HPDE6-E6E7 (cell line): ENCODE results near the gene CCDC28A.
"Not testable (repeated sequence)": the region's sequence is repeated elsewhere in the genome, so short reads cannot be mapped to it uniquely, and the experiment has no call there.

Experiments
- DNase-seq: peaks from one replicate; pipeline ENCODE4 v3.0.0; 2011; ENCODE audit warnings: missing footprints; ENCODE audit errors: extremely low spot score

CCDC28A gene

DNA sequence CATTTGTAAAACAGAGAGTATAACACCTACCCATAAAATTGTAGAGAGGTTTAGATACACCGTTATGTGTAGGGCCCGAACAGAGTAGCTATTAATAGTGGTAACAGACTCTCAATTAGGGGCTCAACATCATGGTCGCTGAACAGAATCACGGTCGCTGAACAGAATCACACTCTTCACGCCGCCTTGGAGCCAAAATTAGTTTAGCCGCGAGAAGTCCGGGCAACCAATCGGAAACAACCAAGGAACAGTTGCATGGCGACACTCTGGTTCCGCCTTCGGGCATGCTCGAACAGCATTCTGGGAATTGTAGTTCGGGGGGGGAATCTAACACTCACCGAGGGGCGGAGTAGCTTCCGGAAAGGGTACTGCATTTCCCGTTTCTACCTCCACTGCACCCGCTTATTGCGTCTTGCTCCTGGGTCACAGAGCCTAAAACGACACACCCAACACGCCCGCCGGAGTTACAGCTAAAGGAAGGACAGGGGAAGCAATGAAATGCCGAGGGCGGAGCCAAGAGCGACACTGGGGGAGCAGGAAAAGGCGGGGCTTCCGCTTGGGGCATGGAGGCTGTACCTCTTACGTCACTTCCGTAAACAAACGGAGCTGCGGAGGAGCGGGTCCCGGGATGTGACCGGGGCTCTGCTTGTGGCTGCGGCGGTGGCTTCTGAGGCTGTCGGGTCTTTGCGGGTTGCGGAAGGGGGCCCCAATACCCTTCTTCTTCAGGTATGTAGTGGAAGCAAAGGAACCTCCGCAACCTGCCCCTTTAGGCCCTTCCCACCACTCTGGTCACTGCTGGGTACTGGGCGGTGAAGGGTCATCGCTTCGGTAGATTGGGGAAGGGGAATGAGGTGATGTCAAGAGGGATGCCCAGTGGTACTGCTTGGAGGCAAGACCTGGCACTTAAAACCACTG is at the start of gene CCDC28A:
Gene CCDC28A, plus strand, starts transcription at position 593 of the 915 bp plus-strand sequence. CDS start 2,352 bp downstream, outside the sequence.
- DNase-seq = peak; percentile 90

DNA sequence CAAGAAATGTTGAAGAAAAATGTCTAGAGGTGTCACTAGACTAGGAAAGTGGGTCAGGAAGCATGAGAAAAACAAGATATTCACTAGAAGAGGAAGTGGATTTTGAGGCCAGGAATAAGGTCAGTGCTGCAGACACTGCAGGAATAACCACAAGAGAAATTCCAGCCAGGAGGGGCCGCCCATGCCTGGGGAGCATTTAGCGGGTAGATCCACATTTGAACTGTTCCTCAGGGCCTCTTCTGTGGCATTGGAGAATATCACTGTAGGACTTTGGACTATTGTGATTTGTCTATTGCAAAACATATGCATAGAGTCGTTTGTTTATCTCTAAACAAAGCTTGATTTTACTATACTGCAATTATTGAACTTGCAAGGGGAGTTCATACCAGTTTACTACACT is 49.6 kb upstream of the CCDC28A start:
- no peak for DNase-seq

DNA sequence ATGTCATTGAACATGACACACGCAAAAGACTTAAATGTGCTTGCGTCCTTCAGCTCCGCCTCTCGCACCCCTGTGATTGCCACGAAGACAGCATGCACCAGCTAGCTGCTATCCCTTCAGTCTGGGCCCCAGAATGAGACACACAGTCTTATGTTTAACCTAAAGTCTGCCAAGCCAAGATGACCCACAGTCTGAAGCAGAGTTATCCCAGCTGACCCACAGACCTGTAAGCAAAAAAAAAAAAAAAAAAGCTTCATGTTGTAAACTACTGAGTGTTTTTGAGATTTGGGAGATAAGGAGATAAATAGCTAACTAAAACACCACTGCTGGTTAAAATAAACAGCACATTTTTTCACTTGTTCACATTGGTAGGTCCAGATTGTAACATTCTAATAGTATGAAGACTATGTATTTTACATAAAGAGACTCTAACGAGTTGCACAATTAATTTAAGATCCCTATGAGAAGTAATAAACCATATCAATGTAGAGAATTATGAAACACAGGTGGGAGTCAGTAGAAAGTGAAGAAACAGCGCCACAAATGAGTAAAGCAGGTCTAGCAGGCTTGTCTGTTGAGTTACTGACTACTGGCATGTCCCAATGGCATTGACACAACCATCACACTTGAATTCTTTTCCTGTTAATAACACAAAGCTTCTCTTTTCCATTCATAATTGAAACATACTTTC is 47.4 kb upstream of the CCDC28A start:
- no peak for DNase-seq

DNA sequence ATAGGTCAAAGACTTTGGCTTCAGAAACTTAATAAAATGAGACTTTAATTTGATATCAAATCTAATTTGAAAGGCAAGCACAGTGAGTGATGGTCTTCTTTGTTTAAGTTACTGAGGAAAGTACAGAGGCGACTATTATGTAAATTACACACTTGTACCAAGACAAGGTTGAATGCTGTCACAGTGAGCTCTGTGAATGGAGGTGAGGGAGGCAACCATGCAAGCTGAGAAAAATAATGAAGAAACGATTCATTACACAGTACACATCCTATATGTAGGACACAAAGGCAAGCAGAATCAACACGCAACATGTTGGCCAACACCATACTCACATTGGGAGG is 46.8 kb upstream of the CCDC28A start:
- DNase-seq = no peak

DNA sequence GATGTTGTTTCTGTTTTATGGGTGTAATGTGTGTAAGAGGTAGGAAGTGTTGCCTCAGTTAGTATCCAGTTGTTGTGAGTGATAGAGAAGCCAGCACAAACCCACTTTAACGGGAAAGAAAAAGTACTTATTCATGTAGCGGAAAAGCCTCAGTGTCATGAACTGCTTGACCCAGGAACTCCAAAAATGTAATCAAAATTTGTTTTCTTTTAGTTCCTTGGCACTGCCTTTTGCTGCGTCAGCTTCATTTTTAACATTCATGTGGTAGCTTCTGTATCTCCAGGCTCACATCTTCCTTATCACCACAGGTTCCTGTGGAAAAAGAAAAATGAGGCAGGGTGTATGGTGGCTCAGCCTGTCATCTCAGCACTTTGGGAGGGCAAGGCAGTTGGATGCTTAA is 46.4 kb upstream of the CCDC28A start:
- no peak for DNase-seq

DNA sequence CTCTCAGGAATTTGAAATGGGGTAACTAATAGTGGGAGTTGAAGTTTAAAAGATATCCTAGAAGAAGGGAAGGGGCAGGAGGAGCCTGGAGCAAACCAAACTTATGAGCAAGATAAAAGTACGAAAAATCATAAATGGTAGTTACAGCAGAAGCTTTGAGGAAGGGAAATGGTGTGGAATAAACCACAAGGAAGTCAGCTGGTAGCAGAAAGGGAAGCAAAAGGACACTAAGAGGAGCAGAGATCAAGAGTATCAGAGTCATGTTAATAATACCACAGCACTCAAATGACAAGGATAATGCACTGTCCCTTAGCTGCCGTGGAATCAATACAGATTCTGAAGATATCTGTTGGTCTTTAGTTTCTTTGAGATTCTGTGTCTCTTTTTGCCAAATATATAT is 44.9 kb upstream of the CCDC28A start:
- no peak for DNase-seq

DNA sequence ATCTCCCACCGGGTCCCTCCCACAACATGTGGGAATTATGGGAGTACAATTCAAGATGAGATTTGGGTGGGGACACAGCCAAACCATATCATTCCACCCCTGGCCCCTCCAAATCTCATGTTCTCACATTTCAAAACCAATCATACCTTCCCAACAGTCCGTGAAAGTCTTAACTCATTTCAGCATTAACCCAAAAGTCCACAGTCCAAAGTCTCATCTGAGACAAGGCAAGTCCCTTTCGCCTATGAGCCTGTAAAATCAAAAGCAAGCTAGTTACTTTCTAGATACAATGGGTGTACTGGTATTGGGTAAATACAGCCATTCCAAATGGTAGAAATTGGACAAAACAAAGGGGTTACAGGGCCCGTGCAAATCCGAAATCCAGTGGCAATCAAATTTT is 43.5 kb upstream of the CCDC28A start:
- not testable (repeated sequence) for DNase-seq

DNA sequence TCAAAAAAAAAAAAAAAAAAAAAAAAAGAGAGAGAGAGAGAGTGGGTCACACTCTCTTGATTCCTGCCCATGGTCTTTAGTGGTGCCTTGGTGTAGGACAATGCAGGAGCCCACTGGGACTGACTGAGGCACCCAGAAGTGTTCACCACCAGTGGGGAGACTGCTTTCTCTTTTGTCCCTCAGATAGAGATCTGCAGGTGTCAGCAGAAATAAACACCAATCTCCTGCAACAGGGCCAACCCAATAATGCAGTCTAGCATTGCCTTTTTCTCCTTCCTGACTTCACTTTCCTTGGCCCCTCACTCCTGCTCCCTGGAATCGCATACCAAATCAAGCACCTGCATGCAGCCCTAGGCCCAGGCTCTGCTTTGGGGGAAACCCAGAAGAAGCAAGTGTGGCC is 39.0 kb upstream of the CCDC28A start:
- DNase-seq = no peak

DNA sequence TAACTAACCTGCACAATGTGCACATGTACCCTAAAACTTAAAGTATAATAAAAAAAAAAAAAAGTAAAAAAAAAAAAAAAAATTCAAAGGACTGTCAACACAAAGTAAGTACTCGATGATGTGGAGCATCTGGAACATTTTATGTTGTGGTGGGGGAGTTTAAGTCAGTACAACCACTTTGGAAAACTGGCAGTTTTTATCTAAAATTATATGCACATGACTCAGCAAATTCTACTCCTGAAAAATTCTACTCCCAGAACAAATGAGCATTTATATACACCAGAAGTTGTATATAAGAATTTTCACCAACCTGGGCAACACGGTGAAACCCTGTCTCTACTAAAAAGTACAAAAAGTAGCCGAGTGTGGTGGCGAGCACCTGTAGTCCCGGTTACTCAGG is 36.9 kb upstream of the CCDC28A start:
- DNase-seq = no peak

DNA sequence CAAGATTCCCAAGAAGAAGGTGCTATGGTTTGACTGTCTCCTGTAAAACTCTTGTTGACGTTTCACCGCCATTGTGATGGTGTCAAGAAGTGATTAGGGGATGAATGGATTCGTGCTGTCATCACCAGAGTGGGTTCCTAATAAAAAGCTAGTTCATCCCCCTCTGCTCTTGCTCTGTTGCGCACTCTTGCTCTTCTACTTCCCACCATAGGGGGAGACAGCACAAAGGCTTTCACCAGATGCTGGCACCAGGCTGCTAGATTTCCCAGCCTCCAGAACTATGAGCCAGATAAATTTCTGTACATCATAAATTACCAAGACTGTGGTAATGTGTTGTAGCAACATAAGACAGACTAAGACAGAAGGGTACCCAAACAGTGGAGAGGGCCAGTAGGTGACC is 21.6 kb upstream of the CCDC28A start:
- no peak for DNase-seq

DNA sequence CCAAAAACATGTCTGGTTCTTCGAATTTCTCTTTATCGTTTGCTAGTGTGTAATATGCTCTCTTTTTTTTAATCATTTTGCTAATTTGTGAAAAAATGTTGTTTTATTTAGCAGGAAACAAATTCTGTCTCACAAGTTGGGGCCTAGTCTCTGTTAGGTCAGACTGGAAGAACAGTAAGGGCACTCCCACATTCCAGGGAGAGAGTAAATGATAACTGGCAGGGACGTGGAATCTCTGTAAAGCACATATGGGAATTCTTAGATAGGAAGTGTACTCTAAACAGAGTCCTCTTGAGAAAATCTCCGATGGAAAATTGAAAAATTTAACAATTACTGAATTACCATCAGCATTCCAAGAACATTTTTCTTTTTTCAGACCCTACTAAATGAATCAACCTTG is 16.4 kb upstream of the CCDC28A start:
- DNase-seq = no peak

DNA sequence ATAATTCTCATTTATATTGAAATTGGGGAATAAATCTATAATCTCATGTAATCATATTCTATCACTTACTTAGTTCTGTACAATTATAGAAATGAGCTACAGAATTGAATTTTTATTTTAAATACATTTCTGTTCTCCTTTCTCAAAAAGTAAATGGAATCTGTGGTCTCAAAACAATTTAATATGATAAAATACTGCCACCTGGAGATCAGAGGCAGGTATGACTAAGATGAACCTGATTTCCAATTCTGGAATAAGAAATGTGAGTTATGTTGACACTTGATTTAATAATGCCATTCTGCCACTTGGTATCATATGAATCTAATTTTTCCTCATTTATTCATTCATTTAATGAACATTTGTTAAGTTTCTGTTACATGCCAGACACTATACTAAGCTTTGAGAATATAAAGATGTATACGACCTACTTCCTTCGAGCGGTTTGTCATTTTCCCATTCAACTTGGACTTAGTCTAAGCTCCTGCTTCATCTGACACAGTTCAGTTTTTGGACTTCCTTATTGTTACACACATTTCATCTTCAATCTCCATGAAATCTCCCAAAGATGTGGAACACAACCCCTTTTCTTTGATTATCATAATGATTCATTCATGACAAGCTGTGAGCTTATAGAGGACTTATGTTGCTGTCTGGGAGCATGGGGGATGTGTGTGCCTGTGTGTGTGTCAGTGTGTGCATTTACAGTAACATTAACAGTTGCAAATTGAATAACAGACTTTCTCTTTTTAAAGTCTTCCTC is 7.5 kb upstream of the CCDC28A start:
- DNase-seq = peak; percentile 29

DNA sequence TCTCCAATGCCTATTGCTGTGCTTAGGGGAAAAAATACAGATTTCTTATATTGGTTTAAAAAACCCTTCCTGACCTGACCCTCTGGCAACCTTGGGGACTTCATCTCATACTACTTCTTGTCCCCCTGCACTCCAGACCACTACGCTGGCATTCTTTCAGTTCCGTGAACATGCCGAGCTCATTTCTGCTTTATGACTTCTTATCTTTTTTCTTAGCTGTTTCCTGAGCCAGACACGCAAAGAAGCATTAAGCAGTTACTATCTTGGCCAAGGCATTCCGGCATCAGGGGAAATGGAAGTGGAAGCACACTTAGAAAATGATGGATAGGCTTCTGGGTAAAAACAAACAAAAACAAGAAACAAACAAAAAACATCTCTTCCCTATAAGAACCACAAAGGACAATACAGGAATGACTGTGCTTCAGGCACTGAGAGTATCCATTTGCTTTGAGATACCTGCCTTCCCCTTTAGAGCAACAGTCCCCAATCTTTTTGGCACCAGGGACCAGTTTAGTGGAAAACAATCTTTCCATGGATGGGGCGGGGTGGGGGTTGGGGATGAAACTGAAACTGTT is 4.4 kb upstream of the CCDC28A start:
- no peak for DNase-seq

DNA sequence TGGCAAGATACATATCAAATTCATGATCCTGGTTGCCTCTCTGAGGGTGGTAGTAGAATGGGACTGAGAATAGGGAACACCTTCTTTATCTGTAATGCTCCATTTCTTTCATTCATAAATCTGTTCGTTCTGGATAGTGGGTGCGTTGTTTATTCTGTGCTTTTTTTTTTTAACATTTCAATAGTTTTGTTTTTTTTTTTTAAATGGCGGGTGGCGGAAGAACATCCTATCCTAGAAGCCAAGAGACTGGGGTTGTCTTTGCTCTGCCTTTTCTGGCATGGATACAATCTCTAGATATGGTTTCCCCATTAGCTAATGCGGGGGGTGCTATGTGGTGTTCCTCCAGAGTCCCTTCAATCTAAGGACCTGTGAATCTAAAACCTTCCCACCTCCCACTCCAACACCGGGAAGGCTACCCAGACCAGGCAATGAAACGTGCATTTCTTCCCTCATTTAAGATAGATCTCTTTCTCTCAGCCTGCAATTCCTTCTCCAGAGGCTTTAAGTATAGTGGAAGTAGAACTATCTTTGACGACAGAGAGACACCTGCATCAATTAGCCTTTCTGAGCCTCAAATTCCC is 883 bp upstream of the CCDC28A start:
- DNase-seq = no peak

DNA sequence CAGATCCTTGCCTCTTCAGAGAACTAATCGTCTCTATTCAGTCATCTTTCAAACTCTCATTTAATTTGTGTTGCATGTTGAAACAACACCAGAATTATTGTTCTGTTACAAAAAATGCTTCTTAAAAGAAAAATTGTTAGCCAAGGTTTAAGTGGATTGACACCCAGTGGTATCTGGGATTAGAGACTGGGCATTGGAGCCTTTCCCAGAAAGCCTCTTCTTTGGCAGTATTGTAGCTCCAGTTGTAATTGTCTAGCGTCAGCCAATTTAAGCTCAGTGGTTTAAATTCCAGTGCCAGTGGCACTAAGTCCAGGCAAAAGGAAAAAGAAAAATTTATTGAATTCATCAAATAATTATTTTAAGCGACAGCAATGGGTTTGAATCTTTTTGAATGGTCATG is 801 bp downstream of the CCDC28A start:
- no peak for DNase-seq

DNA sequence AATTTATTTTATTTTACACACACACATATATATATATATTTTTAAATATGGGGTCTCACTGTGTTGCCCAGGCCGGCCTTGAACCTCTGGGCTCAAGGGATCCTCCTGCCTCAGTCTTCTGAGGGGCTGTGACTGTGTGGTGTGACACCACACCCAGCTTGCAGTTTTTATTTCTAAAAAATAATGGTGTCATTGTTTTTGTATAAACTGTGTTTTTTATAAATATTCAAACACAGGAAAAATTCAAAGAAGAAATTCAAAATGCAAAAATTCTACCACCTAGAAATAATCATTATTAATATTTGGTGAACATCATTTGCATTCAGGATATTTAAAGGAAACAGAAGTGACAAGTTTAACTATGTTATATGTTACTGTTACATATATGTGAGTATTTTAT is 3.1 kb downstream of the CCDC28A start:
- no peak for DNase-seq

DNA sequence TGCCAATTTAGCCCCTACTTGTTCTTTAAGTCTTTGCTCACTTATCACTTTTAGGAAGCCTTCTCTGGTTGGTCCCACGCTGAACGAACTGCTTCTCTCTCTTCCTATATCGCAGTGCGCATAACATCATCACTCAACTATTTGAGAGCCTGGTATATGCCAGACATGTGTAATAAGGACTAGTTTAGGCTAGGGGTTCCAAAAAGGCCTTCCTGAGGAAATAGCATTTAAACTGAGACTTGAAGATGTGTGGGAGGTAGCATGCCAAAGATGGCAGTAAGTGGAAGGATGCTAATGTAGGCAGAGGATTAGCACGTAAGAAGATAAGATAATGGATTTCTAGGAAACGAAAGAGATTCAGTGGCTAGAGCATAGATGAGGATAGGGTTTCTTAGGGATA is 4.8 kb downstream of the CCDC28A start:
- no peak for DNase-seq

DNA sequence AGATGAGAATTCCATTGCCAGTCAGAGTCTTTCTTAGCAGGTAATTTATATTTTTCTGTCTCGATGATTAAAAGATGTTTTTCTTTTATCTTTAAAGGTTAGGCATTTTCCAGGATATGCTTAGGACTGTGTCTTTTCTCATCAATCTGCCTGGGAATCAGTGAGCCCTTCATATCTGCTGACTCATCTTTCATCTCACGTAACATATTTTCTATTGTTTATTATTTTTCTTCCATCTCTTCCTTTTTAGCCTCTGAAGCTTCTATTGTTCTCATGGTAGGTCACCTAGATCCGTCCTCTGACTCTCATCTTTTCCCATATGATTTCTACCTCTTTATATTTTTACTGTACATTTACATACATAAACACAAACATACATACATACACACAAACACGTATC is 8.7 kb downstream of the CCDC28A start:
- DNase-seq = no peak

DNA sequence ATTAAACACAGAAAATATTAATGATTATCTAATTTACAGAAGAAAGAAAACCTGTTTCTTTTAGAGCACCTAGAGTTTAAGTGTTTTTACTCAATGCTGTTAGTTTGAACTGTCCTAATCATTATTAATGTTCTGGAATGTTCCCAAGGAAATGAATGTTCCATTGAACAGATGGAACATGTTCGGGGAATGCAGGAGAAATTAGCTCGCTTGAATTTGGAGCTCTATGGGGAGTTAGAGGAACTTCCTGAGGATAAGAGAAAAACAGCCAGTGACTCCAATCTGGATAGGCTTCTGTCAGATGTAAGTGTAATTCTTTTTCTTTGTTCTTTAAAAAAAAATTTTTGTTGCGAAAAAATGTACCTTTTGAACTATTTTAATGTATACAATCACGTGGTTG is 11.5 kb downstream of the CCDC28A start:
- DNase-seq = no peak

DNA sequence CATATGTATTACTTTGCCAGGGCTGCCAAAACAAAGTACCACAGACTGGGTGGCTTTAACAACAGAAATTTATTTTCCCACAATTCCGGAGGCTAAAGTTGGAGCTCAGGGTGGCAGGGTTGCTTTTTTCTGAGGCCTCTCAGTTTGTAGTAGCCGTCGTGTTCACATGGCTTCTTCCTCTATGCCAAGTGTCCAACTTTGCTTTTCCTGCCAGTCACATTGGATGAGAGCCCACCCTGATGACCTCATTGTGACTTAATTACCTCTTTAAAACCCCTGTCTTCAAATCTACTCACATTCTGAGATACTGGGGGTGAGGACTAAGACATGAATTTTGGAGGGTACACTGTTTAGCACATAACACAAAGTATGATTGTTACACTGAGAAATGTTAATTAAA is 12.4 kb downstream of the CCDC28A start:
- no peak for DNase-seq

DNA sequence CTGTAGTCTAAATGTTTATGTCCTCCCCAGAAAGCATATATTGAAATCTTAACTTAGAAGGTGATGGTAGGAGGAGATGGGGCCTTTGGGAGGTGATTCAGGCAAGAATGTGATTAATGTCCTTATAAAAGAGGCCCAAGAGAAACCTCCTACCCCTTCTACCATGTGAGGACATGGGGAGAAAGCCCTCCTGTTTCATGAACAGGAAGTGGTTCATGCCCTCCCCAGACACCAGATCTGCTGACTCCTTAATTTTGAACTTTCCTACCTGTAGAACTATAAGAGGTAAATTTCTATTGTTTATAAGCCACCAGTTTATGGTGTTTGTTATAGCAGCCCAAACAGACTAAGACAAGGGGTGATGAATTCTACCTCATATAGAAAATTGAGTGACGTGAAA is 13.6 kb downstream of the CCDC28A start:
- DNase-seq = no peak
